ENCODE data around the gene ERC2. TPM values are rescaled to one million over a fixed set of nuclear protein-coding genes. Genes with fewer than 3 reads are reported as not detected.

The ERC2 gene
- total and polyA plus RNA-seq, 2 of the 13 experiments (the other 11 are each of a cell fraction or from before 2014, with no cell fraction given), result 0.16 to 0.22 TPM

- TF ChIP-seq ATF2 (CRISPR knock-in tag; IDR thresholded peaks at IDR 0.05) (no peak), POLR2AphosphoS5 (IDR thresholded peaks at IDR 0.05; ENCODE audit: low read depth, low read length) (no peak), SP1 (IDR thresholded peaks at IDR 0.05) (no peak), SP1 (CRISPR knock-in tag; IDR thresholded peaks at IDR 0.05) (no peak), HCFC1 (IDR thresholded peaks at IDR 0.05; ENCODE audit: low read depth, low read length) (no peak)
These were observed 891.5 kb downstream of the ERC2 start (continued) for GRCh38 chr3:55576621-55577388.

- CTCF ChIA-PET (ENCODE audit: low intra/inter-chr PET ratio, low total read pairs), result no interaction called here
- FAIRE-seq, result no peak
- POLR2A ChIA-PET, result no interaction called here
- intact Hi-C loops (cut with micrococcal nuclease; ENCODE audit: unreplicated experiment) (no loop called here), in situ Hi-C loops (cut with HindIII; ENCODE audit: extremely low pct_ligation_motif_present, low pct_unique_long_range_greater_than_20kb) (no loop called here)
- Histone ChIP-seq H3K79me2 (ENCODE audit: insufficient read depth, low read length) (no peaks in the 10 kb centered on the region), H3K36me3 (replicated peaks in 1 of 2; ENCODE audit: control insufficient read depth in 1 of 2, insufficient read depth in 2 of 2, low read length in 2 of 2) (no peaks in the 10 kb centered on the region), H2AFZ (ENCODE audit: low read length) (no peak overlapping the region), H3K4me2 (ENCODE audit: low read depth, low read length) (no peak overlapping the region), H3K4me1 (ENCODE audit: insufficient read depth, low read length) (no peaks in the 10 kb centered on the region), H3K9ac (ENCODE audit: insufficient read depth, low read depth, low read length) (no peak overlapping the region), H3K4me3 (replicated peaks in 1 of 3; ENCODE audit: insufficient read depth in 1 of 3, low read depth in 2 of 3, low read length in 3 of 3) (no peak overlapping the region), H4K20me1 (ENCODE audit: insufficient read depth, low read length) (no peaks in the 10 kb centered on the region), H3K27me3 (ENCODE audit: control insufficient read depth in 1 of 2, insufficient read depth in 2 of 2, low read length in 2 of 2) (no peaks in the 10 kb centered on the region; a peak in 1 of 5 replicates), H3K9me3 (ENCODE audit: low read length) (no peaks in the 10 kb centered on the region), H3K27ac (ENCODE audit: extremely low read length, insufficient read depth, low read length) (no peak overlapping the region)
- ATAC-seq, result no peak
- no peak for DNase-seq (ENCODE audit: low spot score)
- no TSS peak for BruUV-seq (replicated peaks)
- 38% methylated on average over 2 of the region's 3 CpGs for WGBS (ENCODE audit: low lambda C conversion rate)
- TF ChIP-seq, protein P1, sequence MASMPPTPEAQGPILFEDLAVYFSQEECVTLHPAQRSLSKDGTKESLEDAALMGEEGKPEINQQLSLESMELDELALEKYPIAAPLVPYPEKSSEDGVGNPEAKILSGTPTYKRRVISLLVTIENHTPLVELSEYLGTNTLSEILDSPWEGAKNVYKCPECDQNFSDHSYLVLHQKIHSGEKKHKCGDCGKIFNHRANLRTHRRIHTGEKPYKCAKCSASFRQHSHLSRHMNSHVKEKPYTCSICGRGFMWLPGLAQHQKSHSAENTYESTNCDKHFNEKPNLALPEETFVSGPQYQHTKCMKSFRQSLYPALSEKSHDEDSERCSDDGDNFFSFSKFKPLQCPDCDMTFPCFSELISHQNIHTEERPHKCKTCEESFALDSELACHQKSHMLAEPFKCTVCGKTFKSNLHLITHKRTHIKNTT (CRISPR knock-in tag; IDR thresholded peaks at IDR 0.05), result no peak
- TF ChIP-seq RBM22 (optimal IDR thresholded peaks at IDR 0.05; ENCODE audit: low read length) (no peak), PHF5A (CRISPR knock-in tag; IDR thresholded peaks at IDR 0.05; ENCODE audit: low read depth, unreplicated experiment) (no peak), MLXIP (CRISPR knock-in tag; IDR thresholded peaks at IDR 0.05; ENCODE audit: borderline replicate concordance) (no peak), HOXA3 (CRISPR knock-in tag; IDR thresholded peaks at IDR 0.05) (no peak), ZFP91 (CRISPR knock-in tag; IDR thresholded peaks at IDR 0.05; ENCODE audit: borderline replicate concordance) (no peak), ZNF280B (CRISPR knock-in tag; IDR thresholded peaks at IDR 0.05; ENCODE audit: borderline replicate concordance) (no peak), ZSCAN20 (CRISPR knock-in tag; IDR thresholded peaks at IDR 0.05; ENCODE audit: borderline replicate concordance) (no peak)
- TF ChIP-seq, protein P2, sequence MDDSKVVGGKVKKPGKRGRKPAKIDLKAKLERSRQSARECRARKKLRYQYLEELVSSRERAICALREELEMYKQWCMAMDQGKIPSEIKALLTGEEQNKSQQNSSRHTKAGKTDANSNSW (CRISPR knock-in tag; IDR thresholded peaks at IDR 0.05; ENCODE audit: borderline replicate concordance), result no peak
These were observed 893.6 kb downstream of the ERC2 start for GRCh38 chr3:55574671-55575070.
